Trophoblast cell (in vitro differentiated cells and primary cell): Measurements from ENCODE around the gene FOLR3.
"Not testable (repeated sequence)": the region's sequence is repeated elsewhere in the genome, so short reads cannot be mapped to it uniquely, and the experiment has no call there.

ENCODE experiments used
- DNase-seq, 2 donors: peaks; one replicate each; pipeline ENCODE4 v3.0.0-alpha.2; 2016
- H2AFZ ChIP-seq: 2 replicates; pipeline ENCODE4 v1.6.1; 2013; ENCODE audit warnings: low read length, moderate library complexity, mild to moderate bottlenecking; ENCODE audit not compliant: insufficient read depth, poor library complexity
- H2AK5ac ChIP-seq: 2 replicates; pipeline ENCODE4 v1.6.1; 2013; ENCODE audit warnings: mild to moderate bottlenecking, low read length
- H2BK120ac ChIP-seq: 2 replicates; pipeline ENCODE4 v1.6.1; 2013; ENCODE audit warnings: low read length, mild to moderate bottlenecking, moderate library complexity; ENCODE audit not compliant: insufficient read depth, poor library complexity
- H2BK12ac ChIP-seq: 2 replicates; pipeline ENCODE4 v1.6.1; 2013; ENCODE audit warnings: mild to moderate bottlenecking, low read length, moderate library complexity
- H2BK5ac ChIP-seq: 2 replicates; pipeline ENCODE4 v1.6.1; 2013; ENCODE audit warnings: low read length, low read depth, moderate library complexity, mild to moderate bottlenecking; ENCODE audit not compliant: poor library complexity
- H3K14ac ChIP-seq: 2 replicates; pipeline ENCODE4 v1.6.1; 2013; ENCODE audit warnings: mild to moderate bottlenecking, low read length
- H3K18ac ChIP-seq: 2 replicates; pipeline ENCODE4 v1.6.1; 2013; ENCODE audit warnings: mild to moderate bottlenecking, low read length
- H3K23ac ChIP-seq: 2 replicates; pipeline ENCODE4 v1.6.1; 2013; ENCODE audit warnings: low read length
- H3K27ac ChIP-seq: 2 replicates; pipeline ENCODE4 v1.5.1; 2013; ENCODE audit warnings: low read depth, mild to moderate bottlenecking, inconsistent platforms, low read length, moderate library complexity
- H3K27me3 ChIP-seq: 2 replicates; pipeline ENCODE4 v1.6.1; 2013; ENCODE audit warnings: inconsistent platforms, mild to moderate bottlenecking, low read length, moderate library complexity; ENCODE audit not compliant: insufficient read depth
- H3K36me3 ChIP-seq, 2 experiments: 1 replicate in 1 of 2; 2 replicates in 1 of 2; pipeline ENCODE4 v1.6.1; 2013; ENCODE audit warnings: low read length in 2 of 2, mild to moderate bottlenecking in 2 of 2, moderate library complexity in 1 of 2; ENCODE audit not compliant: insufficient read depth in 2 of 2, control insufficient read depth in 1 of 2
- H3K4ac ChIP-seq: 2 replicates; pipeline ENCODE4 v1.6.1; 2013; ENCODE audit warnings: low read depth, mild to moderate bottlenecking, low read length, moderate library complexity
- H3K4me1 ChIP-seq, 2 experiments: 1 replicate in 1 of 2; 2 replicates in 1 of 2; pipeline ENCODE4 v1.6.1; 2013; ENCODE audit warnings: low read length in 2 of 2, mild to moderate bottlenecking in 2 of 2, moderate library complexity in 1 of 2; ENCODE audit not compliant: insufficient read depth in 2 of 2, control insufficient read depth in 1 of 2
- H3K4me2 ChIP-seq: 2 replicates; pipeline ENCODE4 v1.6.1; 2013; ENCODE audit warnings: inconsistent platforms, mild to moderate bottlenecking, low read length, moderate library complexity
- H3K4me3 ChIP-seq: 2 replicates; pipeline ENCODE4 v1.5.1; 2013; ENCODE audit warnings: mild to moderate bottlenecking, low read depth, low read length, inconsistent platforms
- H3K79me1 ChIP-seq: one replicate; pipeline ENCODE4 v1.6.1; 2013; ENCODE audit warnings: low read length
- H3K79me2 ChIP-seq: 2 replicates; pipeline ENCODE4 v1.6.1; 2013; ENCODE audit warnings: low read length, mild to moderate bottlenecking; ENCODE audit not compliant: control insufficient read depth, insufficient read depth, poor library complexity
- H3K9ac ChIP-seq: 2 replicates; pipeline ENCODE4 v1.6.1; 2013; ENCODE audit warnings: mild to moderate bottlenecking, low read length
- H3K9me3 ChIP-seq: 2 replicates; pipeline ENCODE4 v1.6.1; 2013; ENCODE audit warnings: low read depth, mild to moderate bottlenecking, control low read depth, inconsistent platforms, low read length; ENCODE audit not compliant: insufficient read depth
- H4K12ac ChIP-seq: 2 replicates; pipeline ENCODE4 v1.6.1; 2013; ENCODE audit warnings: low read depth, mild to moderate bottlenecking, low read length, moderate library complexity
- H4K8ac ChIP-seq: 2 replicates; pipeline ENCODE4 v1.6.1; 2013; ENCODE audit warnings: low read depth, mild to moderate bottlenecking, low read length, moderate library complexity
- H4K91ac ChIP-seq: one replicate; pipeline ENCODE4 v1.6.1; 2013; ENCODE audit warnings: low read depth, mild to moderate bottlenecking, low read length, moderate library complexity
- WGBS: extraction: QIAGEN DNeasy Blood & Tissue Kit; methylation state at CpG from one replicate; pipeline ENCODE4 v1.1.7; 2013; ENCODE audit warnings: missing lambda C conversion rate; ENCODE audit not compliant: insufficient read length, insufficient coverage; ENCODE audit errors: extremely low coverage; 5-methylcytosine and 5-hydroxymethylcytosine counted together

The FOLR3 gene

DNA sequence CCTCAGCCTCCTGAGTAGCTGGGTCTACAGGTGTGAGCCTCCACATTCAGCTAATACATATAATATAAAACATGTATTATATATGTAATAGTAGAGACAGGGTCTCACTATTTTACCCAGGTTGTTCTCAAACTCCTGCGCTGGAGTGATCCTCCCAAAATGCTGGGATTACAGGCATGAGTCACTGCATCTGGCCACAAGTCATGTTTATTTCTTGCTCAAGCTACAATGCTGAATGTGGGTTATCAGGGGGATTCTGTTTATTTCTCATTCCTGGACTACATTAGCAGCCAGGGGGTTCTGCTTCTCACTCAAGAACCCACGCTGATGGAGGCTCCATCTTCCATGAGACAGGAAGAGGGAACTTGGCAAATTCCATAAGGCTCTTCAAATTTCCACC lies 24.8 kb downstream of the FOLR3 start:
- Histone ChIP-seq H4K91ac (no peak overlapping the region), H3K4me1 (no peaks in the 10 kb centered on the region)
- no peak for DNase-seq

DNA sequence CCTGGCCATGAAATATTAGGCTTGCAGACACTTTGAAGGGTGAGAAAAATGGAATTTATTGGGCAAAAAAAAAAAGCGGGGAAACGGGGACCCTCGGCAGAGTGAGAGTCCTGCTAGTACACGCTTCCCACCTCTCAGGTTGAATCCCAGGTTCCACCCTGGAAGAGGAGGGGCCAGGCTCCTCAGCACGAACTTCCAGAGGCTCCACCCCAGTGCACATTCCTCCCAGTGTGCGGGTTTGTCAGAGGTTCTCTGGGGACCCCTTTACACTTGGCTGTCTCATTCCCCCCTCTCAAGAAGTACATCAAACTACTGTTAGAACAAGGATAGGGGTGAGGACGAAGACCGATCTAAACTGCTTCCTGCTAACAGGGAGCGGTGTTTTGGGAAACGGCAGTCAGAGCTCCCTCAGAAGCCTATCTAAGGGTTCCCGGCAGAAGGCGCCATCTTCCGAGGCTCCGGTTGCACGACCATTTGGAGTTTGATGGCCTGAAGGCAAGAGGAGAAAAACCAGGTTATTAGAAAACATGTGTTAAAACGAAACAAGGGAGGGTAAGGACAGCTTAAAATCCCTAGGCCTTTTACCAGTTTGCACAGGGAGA lies 27.5 kb downstream of the FOLR3 start:
- H2BK12ac ChIP-seq, result no peak overlapping the region
- H3K9ac ChIP-seq, result no peak overlapping the region
- H3K4me3 ChIP-seq, result no peak overlapping the region
- H2AFZ ChIP-seq, result no peak overlapping the region
- H2BK5ac ChIP-seq, result no peak overlapping the region
- no peak overlapping the region for H3K4ac ChIP-seq
- DNase-seq, result peak in 1 of 2 donors; percentile 19
- peaks cover 3% of the 10 kb centered on the region for H3K9me3 ChIP-seq
- no peak overlapping the region for H3K23ac ChIP-seq
- H3K79me2 ChIP-seq, result no peaks in the 10 kb centered on the region
- H2BK120ac ChIP-seq, result no peak overlapping the region
- H3K4me1 ChIP-seq, result no peaks in the 10 kb centered on the region
- no CpG with 5 or more reads among the region's 16 CpGs for WGBS
- H4K12ac ChIP-seq, result no peak overlapping the region
- no peak overlapping the region for H3K14ac ChIP-seq
- no peak overlapping the region for H2AK5ac ChIP-seq
- H3K18ac ChIP-seq, result no peak overlapping the region
- no peaks in the 10 kb centered on the region for H3K36me3 ChIP-seq
- no peak overlapping the region for H3K27ac ChIP-seq
- no peak overlapping the region for H4K8ac ChIP-seq
- H4K91ac ChIP-seq, result no peak overlapping the region
- no peaks in the 10 kb centered on the region for H3K27me3 ChIP-seq
- H3K4me2 ChIP-seq, result no peak overlapping the region
- no peaks in the 10 kb centered on the region for H3K79me1 ChIP-seq

More for the DNA sequence above, 24.8 kb downstream of the FOLR3 start:
- Histone ChIP-seq H3K4ac (no peak overlapping the region), H3K27me3 (no peaks in the 10 kb centered on the region), H2BK5ac (no peak overlapping the region), H3K4me3 (no peak overlapping the region), H3K9me3 (peaks cover 3% of the 10 kb centered on the region), H3K27ac (no peak overlapping the region), H3K36me3 (no peaks in the 10 kb centered on the region), H2BK12ac (no peak overlapping the region), H3K23ac (no peak overlapping the region), H2BK120ac (no peak overlapping the region), H2AFZ (no peak overlapping the region), H3K79me2 (no peaks in the 10 kb centered on the region), H4K12ac (no peak overlapping the region), H3K14ac (no peak overlapping the region), H3K4me2 (no peak overlapping the region), H4K8ac (no peak overlapping the region), H2AK5ac (no peak overlapping the region), H3K18ac (no peak overlapping the region), H3K9ac (no peak overlapping the region), H3K79me1 (no peaks in the 10 kb centered on the region)
- no CpG with 5 or more reads among the region's 2 CpGs for WGBS

- H4K91ac ChIP-seq, DNase-seq, H2BK120ac ChIP-seq, H3K4me3 ChIP-seq, H3K4ac ChIP-seq, H3K79me1 ChIP-seq, H2AK5ac ChIP-seq, H3K27me3 ChIP-seq, H3K23ac ChIP-seq, H3K4me1 ChIP-seq, H2BK12ac ChIP-seq, H3K9me3 ChIP-seq, H4K8ac ChIP-seq, H3K14ac ChIP-seq, H2BK5ac ChIP-seq, H3K36me3 ChIP-seq, H3K79me2 ChIP-seq, H4K12ac ChIP-seq, H3K9ac ChIP-seq, H3K4me2 ChIP-seq, H3K27ac ChIP-seq, H3K18ac ChIP-seq, H2AFZ ChIP-seq: not testable (repeated sequence)
- WGBS, result no CpG with 5 or more reads among the region's 3 CpGs
Observed at GRCh38 chr11:72164187-72164586, 28.7 kb downstream of the FOLR3 start.

GRCh38 chr11:72169046-72169555 lies 33.6 kb downstream of the FOLR3 start:
- not testable (repeated sequence) for H2AFZ ChIP-seq, H2AK5ac ChIP-seq, H4K91ac ChIP-seq, H4K12ac ChIP-seq, H4K8ac ChIP-seq, H3K27ac ChIP-seq, H3K4me2 ChIP-seq, H2BK120ac ChIP-seq, H3K9ac ChIP-seq, H3K27me3 ChIP-seq, H2BK5ac ChIP-seq, H3K79me2 ChIP-seq, H3K4me3 ChIP-seq, H3K14ac ChIP-seq, H2BK12ac ChIP-seq, H3K36me3 ChIP-seq, H3K4ac ChIP-seq, H3K9me3 ChIP-seq, H3K4me1 ChIP-seq, H3K23ac ChIP-seq, H3K79me1 ChIP-seq, H3K18ac ChIP-seq
- WGBS, result no CpG with 5 or more reads among the region's 5 CpGs
- DNase-seq, result peak; percentile 57 to 79
